ENCODE data around the gene AGO3.

Gene AGO3

GRCh38 chr1:36083635-36084496 is 153.0 kb downstream of the AGO3 start, which contains the start of gene TEKT2:
Gene TEKT2 (plus strand): TSS chr1:36084094. CDS start chr1:36084922, 828 bp downstream.
- peak; percentile 19 to 32 (median 24) for DNase-seq

- DNase-seq, result no peak
Observed at GRCh38 chr1:36084497-36085115, 153.7 kb downstream of the AGO3 start.

- DNase-seq, result no peak
Observed at GRCh38 chr1:36085126-36085525, 154.2 kb downstream of the AGO3 start.

GRCh38 chr1:36085686-36086526 is 155.0 kb downstream of the AGO3 start:
- no peak for DNase-seq

GRCh38 chr1:36086529-36087232 is 155.8 kb downstream of the AGO3 start:
- DNase-seq, result no peak

- DNase-seq, result no peak
Observed at GRCh38 chr1:36087233-36088123, 156.6 kb downstream of the AGO3 start.

GRCh38 chr1:36088265-36088576 is 157.3 kb downstream of the AGO3 start:
- DNase-seq, result no peak

- peak; percentile 94 to 96 (median 96) for DNase-seq
Observed at GRCh38 chr1:36088577-36089392, 157.9 kb downstream of the AGO3 start, which contains the start of gene ADPRS. Gene ADPRS (plus strand): TSS chr1:36088892. CDS start chr1:36088905, 13 bp downstream.

- peak; percentile 63 to 81 (median 75) for DNase-seq
Observed at GRCh38 chr1:36089393-36090121, 158.7 kb downstream of the AGO3 start.

- DNase-seq, result no peak
Observed at GRCh38 chr1:36091141-36091540, 160.2 kb downstream of the AGO3 start.

- DNase-seq, result no peak
Observed at GRCh38 chr1:36091698-36092097, 160.8 kb downstream of the AGO3 start.

GRCh38 chr1:36092166-36092797 is 161.4 kb downstream of the AGO3 start:
- DNase-seq, result no peak

- DNase-seq, result no peak
Observed at GRCh38 chr1:36092798-36093185, 161.9 kb downstream of the AGO3 start.

- DNase-seq, result no peak
Observed at GRCh38 chr1:36093226-36093625, 162.3 kb downstream of the AGO3 start.

GRCh38 chr1:36093929-36094328 is 163.0 kb downstream of the AGO3 start:
- DNase-seq, result peak; percentile 37 to 61 (median 54)

- no peak for DNase-seq
Observed at GRCh38 chr1:36094621-36095061, 163.7 kb downstream of the AGO3 start.

- peak; percentile 60 to 82 (median 80) for DNase-seq
Observed at GRCh38 chr1:36095760-36096405, 165.0 kb downstream of the AGO3 start.

Data from suppressor macrophage (primary cell).